ENCODE data around the gene LSAMP.

Gene LSAMP

DNA sequence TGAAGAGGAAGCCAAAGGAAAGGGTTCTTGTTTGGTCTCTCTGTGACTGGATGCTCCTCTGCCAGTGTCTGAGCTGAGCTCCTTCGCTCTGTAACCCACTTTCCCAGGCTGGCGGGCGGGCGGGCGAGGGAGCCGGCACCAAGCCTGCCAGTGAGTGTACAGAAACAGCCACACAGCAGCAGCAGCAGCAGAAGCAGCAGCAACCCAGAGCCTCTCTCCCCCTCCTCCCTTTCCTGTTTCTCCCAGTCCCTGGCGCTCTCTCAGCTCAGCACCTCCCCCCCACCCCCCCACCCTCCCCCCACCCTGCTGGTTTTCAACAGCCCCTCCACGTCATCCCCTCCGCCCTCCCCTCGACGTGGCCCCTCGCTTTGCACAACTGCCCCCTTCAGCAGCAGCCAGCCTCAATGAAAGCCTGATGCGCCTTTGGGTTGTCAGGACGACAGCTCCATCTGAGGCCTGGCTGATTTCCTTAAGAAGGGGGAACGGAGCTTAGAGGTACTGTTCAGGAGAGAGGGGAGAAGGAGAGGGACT, at the start of gene LSAMP:
Gene LSAMP (minus strand): TSS at position 177 of the 531 bp plus-strand sequence.
- peak; percentile 64 for DNase-seq

DNA sequence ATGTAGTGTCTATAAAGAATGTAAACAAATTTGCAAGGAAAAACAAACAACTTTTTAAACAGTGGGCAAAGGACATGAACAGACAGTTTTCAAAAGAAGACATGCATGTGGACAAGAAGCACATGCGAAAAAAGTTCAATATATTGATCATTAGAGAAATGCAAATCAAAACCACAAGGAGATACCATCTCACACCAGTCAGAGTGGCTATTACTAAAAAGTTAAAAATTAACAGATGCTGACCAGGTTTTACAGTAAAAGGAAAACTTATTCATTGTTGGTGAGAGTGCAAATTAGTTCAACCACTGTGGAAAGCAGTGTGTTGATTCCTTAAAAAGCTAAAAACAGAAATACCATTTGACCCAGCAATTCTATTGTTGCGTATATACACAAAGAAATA, 47.1 kb upstream of the LSAMP start:
- DNase-seq, result no peak

DNA sequence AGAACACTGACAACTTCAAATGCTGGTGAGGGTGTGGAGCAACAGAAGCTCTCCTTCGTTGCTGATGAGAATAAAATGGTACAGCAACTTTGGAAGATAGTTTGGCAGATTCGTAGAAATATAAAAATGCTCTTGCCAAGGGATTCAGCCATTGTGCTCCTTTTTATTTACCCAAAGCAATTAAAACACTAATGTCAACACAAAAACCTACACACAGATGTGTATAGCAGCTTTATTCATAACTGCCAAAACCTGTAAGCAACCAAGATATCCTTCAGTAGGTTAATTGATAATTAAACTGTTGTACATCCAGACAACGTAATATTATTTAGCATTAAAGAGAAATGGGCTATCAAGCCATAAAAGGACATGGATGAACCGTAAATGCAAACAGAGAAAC, 37.8 kb upstream of the LSAMP start:
- DNase-seq, result no peak

DNA sequence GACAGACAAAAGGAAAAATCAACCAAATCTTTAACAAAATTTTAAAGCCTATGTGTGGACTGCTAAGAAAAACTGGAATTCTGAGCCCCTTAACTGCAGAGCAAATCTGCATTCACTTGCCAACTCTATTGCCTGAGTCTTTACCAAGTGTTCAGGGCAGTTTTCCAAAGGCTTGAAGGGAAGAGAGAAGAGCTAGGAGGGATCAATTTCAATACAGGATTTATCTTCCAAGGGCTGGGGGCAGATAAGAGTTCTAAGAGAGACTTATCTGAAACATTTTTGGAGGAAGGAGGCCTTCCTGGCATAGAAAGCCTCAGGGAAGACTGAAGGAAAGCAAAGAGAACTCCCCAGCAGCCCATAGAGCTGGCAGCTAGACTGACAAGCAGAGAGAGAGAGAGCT, 31.4 kb upstream of the LSAMP start:
- DNase-seq, result no peak

DNA sequence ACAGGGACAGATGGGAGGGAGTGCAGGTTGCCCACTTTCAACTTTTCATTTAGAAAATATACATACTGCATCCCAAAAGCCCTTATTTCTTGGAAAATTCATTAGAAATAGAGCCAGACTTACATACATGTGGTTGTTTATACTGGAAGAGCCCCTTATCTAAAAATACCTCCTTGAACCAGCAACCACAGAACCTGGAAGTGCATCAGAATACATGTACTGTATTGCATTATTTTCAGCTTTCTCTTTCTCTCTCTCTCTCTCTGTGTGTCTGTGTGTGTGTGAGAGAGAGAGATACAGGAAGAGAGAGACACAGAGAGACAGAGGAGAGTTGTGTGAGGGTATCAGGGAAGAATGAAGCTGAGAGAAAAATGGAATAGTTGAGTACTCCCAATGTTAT, 29.5 kb upstream of the LSAMP start:
- no peak for DNase-seq

DNA sequence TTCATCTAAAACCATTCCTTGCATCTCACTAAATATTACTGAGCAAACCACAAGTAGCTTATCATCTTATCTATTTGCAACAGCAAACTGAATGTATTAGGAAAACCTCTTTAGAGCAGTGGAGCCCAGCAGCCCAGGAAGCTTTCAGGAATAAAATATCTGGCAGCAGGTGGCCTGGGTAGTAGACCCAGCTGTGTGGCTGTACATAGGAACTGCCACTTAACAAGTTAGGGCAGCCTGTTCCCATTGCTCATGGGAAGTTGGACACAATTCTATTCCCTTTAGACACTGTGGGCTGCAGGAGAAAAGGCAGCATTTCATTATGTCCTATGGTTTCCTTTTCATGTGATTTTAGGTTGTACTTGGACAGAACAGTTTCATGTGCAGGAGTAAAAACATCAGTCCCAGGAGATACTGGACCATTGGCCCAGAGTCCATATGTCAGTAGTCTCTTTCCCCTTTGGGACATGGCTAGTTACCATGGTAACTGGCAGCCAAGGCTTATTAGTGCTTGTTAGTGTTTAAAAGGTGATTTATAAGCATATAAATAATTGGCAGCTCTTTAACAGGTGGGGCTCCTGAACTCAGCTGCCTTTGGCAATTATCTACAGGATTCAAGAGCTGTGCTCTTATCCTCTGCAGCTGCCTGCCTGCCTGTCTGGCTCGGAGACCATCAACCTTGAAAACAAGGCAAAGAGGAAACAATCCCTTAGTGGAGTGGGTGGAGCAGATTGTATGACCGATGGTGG, 28.9 kb upstream of the LSAMP start:
- DNase-seq, result no peak

DNA sequence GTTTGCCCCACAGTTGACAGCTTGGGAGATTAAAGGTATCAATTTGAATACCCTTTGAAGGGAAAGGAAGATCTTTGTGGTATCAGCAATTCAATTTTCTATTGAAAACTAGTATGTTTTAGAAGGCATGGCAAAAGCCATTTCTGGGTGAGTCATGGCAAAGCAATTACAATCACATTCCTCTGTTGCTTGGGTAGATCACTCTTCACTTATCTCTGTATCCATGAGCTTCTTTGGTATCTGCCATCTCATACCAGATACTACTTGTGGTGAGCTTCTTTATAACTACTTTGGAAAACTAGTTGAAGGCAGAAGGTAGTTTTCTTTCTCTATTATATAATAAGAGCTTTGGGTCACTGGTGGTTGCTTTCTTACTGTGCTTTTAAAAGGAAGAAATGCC, 28.3 kb upstream of the LSAMP start:
- DNase-seq, result peak; percentile 53

DNA sequence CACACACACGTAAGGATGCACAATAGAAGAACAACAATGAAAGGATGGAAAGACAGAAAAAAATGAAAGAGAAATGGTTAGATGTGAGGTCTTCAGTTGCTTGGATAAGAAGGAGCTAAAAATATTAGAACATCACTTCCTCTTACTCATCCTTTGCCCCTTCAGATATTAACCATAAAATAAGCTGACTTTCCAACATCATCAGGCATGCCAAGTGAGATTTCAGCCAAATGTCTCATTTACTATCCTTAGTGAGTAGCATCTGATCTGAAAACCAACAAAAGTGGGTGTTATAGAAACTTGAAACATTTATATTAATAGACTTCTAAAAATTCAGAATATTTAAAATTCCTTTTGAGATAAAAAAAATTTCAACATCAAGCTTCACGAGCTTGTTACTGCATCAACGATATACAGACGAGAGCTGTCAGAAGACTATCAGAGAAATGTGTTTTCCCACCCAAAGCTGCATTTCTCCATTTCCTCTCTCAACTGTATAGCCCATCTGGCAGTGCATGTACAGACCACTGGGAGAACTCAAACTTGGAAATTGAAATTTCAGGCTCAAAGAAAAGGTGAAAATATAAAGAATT, 25.4 kb upstream of the LSAMP start:
- DNase-seq, result peak; percentile 45

DNA sequence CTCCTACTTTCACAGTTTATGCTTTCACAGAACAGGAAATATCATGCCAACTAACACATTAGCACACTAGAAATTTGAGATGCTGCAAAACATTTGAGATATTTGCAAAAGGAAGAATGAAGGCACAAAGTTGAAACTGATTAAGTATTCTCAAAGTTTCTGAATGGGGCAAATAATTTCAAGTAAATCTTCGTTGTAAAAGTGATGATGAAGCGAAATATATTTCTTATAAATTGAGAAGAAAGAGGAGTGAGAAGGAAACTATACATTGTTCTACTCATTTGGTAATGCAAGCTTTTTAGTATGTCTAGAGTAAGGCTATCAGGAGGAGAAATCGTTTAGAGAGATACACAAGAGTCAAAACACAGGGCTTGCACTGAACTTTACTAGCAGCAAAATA, 24.3 kb upstream of the LSAMP start:
- DNase-seq, result no peak

DNA sequence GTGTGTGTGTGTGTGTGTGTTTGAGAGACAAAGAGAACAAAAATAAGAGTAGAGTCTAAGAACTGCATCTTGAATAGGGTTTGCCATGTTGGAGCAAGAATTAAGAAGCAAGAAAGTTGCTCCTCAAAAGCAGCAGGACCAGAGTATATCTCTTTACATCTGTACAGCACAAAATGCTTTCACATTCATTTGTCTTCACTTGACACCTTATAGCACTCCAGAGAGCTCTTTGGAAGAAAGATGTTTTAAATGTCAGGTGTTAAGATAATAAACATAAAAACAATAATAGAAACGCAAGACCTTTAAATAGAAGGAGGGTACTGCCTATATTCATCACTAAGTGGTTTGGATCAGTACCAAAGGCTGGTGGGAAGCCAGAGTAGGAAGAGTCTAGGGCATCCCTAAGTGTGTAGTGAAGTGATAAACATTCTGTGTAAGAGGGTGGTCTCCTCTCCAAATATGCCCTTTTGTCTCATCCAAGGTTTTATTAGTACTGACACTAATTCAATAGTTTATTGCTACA, 19.1 kb upstream of the LSAMP start:
- DNase-seq, result no peak

DNA sequence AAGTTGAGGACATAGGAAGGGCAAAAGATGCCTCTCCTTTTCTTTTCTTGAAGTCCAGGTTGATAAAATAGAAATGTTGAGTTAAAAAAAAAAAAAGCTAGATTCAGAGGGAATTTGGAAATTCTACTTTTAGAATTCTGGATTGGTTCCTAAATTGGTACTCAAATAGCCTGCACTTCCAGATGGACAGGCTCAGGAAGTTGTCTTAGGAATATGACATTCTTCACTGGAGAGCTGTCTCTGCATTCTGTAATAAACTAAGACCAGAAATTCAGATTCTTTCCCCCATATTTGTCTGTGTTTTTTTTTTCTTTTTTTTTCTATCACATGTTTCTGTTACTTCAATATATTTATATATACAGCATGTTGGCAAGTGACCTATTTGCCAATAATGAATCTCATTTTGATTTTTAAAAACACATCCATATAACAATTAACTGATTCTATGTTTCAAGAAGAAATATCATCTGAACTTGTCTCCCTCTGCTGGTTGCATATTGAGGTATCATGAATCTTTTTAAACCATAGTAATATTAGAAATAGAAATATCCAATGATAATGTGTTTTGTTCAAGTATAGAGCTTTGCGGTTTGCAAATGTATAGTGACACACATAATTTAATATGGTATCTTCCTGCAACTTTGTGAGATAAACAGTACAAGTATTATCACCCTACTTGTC, 8.5 kb upstream of the LSAMP start:
- DNase-seq, result peak; percentile 33

DNA sequence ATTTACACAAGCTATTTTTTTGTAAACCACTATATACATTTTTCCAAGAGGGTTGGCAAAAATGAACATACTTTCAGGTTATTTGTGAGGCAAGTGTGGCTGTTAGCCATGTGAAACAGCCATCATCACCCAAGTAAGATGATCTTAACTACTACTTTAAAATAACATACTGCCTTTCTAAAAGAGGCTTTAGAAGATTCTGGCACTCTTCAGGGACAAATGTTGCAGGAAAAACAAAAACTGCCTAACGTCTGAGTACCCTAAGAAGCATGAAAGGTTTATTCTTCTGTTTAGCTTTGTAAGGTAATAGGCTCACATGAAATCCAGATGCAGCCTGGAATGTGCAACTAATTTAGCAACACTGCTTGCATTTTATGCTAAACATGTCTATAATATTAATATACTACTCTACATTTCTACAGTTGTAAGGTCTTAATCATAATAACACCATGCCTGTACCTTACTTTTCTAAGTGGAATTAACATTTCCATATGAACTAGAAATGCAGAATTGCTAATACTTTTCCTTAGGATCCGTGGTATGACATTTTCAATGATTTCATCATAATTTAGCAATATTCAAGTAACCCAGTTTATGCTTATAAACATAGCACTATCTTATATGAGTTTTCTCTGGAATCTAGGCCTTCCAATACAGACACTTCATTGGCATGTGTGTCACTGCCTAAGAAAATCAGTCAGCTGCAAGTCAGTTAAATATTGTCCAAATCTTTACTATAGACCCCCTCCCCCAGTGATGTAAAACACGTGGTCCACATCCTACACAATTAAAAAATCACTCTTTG, 4.5 kb upstream of the LSAMP start:
- no peak for DNase-seq

DNA sequence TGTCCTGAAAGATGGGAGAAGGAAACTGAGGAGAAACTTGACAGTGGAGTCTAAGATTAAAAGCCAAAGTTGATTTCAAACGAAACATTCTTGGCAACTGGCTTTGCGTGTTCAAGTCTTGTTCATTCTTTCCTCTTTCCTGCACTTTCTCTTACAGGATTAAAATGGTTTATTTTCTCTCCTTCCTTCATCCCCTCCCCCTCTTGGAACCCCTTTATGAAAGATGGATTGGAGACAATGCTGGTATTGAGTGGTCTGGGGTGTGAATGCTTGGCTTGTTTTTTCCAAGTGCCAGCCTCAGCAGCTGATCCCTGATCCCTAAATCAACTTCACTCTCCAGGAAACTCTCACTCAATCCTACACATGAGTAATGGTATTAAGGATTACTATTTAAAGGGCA, 703 bp upstream of the LSAMP start:
- no peak for DNase-seq

DNA sequence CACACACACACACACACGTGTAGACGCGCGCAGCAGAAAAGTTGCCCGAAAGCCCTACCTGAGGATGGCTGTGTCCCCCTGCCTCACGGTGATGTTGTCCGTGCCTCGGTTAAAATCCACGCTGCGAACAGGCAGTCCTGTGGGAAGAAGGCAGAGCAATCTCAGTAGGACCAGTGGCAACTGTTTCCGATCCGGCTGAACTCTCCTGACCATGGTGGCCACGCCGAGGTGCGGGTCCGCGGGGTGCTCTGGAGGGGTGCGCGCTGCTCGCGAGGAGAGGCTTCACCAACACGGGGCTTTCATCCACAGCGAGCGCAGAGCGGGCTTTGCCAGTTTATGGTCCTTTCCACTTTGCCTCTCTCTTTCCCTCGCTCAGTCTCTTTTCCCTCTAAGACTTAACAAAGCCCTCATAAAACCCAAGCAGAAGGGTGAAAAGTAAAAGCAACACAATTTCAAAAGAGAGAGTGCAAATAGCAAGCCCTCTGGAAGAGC, 422 bp downstream of the LSAMP start:
- peak; percentile 26 for DNase-seq

DNA sequence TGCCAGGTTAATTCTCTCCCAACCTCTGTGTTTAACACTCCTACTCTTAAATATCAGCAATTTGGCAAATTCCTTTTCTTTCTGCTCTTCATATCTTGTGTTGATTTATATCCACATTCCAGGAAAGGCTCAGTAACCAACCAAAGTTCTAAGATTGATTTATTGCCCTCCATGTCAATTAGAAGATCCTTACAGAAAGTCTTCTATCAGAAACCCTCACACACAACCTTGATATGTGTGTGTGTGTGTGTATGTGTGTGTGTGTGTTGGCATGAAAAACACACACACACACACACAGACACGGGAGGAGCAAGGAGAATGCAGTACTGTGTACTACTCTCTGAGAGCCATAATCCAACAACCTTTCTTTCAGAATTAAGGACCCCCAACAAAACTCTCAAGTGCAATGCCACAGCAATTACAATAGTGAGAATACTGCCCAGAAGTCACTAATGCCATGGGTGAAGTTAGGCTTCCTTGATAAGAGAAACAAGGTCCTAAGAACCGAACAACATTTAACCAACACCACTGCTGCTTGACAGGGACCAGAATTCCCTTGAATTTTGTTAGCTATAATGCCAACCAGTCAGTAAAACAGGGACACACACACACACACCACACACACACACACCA, 1.1 kb downstream of the LSAMP start:
- peak; percentile 29 for DNase-seq

DNA sequence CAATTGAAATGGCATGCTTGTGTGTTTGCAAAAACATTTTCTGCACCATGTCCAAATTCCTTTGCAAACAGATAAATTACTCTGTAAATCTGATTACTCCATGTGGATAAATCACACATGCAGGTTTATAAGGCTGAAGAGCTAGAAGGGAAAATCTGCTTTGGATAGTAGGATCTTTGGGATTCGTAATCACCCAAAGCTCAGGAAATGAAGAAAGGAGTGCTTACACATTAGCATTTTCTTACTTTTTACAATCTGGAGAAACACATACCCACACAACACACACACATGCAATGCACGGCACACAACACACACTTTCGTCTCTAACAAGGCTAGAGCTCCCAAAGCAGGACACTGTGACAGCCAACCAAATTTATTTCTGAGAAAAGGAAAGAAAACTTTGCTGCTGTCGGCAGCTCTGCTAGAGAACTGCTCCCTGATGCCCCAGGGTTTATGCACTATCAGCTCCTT, 2.1 kb downstream of the LSAMP start:
- peak; percentile 68 for DNase-seq

DNA sequence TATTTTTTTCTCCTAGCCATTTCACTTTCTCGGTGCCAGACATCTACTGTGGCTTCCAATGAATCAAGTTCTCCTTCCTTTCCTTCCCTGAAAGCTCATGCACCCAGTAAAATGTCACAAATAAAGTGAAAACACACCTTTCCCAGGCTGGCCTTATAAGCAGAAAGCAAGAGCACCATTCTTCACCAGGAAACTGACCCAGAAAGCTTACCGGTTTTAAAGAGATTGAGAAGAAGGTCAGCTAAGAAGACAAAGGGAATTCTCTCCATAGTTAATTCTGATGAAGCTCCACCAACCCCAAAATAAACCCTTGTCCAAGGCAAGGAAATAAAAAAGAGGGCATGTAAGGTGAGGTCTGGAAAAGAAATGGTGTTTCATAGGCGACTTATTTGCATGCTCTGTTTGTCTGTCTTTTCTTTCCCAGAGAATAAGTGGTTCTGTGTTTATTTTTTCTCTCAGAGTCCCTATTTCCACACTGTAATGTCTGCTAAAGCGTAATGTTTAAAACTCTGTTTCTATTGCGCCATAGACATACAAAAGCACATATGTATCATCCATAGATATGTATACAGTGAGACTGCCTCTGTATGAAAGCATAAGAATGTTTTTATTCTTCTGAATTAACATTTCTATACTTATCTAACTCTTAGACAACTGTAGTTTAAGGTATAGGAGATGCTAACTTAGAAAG, 2.8 kb downstream of the LSAMP start:
- no peak for DNase-seq

DNA sequence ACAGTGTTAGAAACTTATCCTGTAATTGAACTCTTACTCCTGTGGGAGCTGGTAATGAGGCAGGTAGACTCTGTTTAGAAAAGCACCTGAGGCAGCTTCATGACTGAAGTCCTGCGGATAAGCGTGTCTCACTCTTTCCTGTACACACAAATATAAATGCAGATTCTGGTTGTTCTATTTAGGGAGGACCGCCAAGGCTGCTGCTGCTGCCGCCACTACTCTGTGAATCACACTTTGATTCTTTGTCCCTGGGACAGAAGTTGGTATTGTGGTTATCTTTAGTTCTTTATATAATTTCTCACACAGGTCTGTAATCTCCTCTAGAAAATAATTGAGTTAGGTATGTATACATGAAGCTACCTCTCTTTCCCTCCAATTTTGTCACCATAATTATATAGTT, 3.6 kb downstream of the LSAMP start:
- DNase-seq, result no peak

DNA sequence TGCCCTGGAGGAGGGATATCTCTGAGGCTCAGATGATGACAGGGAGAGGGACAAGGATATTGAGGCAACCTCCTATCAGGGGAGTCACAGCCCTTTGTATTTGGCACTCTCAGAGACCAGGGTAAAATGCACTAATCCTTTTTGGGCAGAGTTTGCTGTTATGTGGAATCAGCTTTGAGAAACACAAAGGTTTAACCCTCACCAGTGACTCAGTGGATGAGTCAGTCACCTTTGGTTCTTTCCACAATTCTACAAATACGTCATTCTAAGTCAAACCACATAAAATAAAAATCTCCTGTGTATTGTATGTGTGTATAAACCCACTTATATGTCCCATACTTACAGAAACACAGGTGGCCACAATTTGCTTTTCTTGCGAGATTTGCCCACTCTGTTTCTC, 5.1 kb downstream of the LSAMP start:
- DNase-seq, result peak; percentile 86

DNA sequence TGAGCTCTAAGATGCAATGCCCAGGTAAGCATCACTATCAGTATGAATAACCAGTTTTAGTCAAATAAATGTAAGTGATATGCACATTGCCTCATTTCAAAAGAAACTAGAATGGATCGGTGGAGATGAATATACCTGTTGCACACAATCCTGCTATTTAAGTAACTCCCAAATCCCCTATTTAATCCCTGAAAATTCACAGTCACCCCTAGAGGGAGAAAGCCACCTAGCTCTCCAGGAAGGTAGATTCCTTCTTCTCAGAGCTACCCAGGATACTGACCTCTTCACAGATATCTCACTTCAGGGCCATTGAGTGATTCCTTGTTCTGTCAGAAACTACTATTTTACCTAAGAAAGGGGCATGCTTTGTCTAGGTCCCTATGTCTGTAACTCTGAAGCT, 11.7 kb downstream of the LSAMP start:
- DNase-seq, result no peak

DNA sequence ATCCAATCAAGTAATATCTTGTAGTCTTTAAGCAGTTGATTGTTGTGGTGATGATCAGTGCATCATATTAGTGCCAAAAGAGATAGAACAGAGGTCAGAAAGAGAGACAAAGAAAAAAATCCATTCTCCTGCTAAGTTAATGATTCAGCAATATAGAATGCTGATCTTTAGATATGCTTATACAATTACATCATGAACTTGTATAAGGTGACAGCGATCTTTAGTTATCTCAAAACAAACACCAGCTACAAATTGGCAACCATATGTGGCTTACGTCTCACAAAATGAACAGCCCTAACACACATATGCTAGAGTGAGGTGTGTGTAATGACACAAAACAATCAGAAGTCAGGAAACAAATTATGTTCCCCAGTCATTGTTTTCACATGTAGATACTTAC, 12.5 kb downstream of the LSAMP start:
- peak; percentile 46 for DNase-seq

All from fibroblast of skin of right biceps (primary cell).